HEK293 (cell line): Measurements from ENCODE around the gene SDF2.
A peak's percentile ranks its signal among the peaks of the same experiment; 100 is the strongest.

Experiments used
- MZF1 ChIP-seq: fragments of 450-650 bp; formaldehyde crosslinking; IDR thresholded peaks from 2 replicates; pipeline ENCODE4 v1.5.1; 2017; ENCODE audit warnings: missing biosample characterization, missing genetic modification characterization, borderline replicate concordance
- SCRT2 ChIP-seq: fragments of 450-650 bp; formaldehyde crosslinking; IDR thresholded peaks from 2 replicates; pipeline ENCODE4 v1.5.1; 2016; ENCODE audit warnings: missing biosample characterization, missing genetic modification characterization
- WT1 ChIP-seq: fragments of 450-650 bp; formaldehyde crosslinking; IDR thresholded peaks from 2 replicates; pipeline ENCODE4 v1.5.1; 2016; ENCODE audit warnings: missing biosample characterization, missing genetic modification characterization
- YY2 ChIP-seq: fragments of 450-650 bp; formaldehyde crosslinking; IDR thresholded peaks from 2 replicates; pipeline ENCODE4 v1.5.1; 2016; ENCODE audit warnings: missing biosample characterization, missing genetic modification characterization
- ZBTB8A ChIP-seq: fragments of 450-650 bp; formaldehyde crosslinking; IDR thresholded peaks from 2 replicates; pipeline ENCODE4 v1.5.1; 2016; ENCODE audit warnings: missing biosample characterization, missing genetic modification characterization
- ZNF248 ChIP-seq: fragments of 450-650 bp; formaldehyde crosslinking; IDR thresholded peaks from 2 replicates; pipeline ENCODE4 v1.5.1; 2017; ENCODE audit warnings: missing biosample characterization, missing genetic modification characterization
- ZNF302 ChIP-seq: fragments of 450-650 bp; formaldehyde crosslinking; IDR thresholded peaks from 2 replicates; pipeline ENCODE4 v1.5.1; 2016; ENCODE audit warnings: missing biosample characterization, missing genetic modification characterization, low read depth
- ZNF311 ChIP-seq: fragments of 450-650 bp; formaldehyde crosslinking; IDR thresholded peaks from 2 replicates; pipeline ENCODE4 v1.5.1; 2017; ENCODE audit warnings: missing biosample characterization, missing genetic modification characterization, borderline replicate concordance
- ZNF335 ChIP-seq: fragments of 450-650 bp; formaldehyde crosslinking; conservative IDR thresholded peaks from 2 replicates; pipeline ENCODE4 v1.5.1; 2016; ENCODE audit warnings: missing biosample characterization, missing genetic modification characterization
- ZNF341 ChIP-seq: fragments of 450-650 bp; formaldehyde crosslinking; IDR thresholded peaks from 2 replicates; pipeline ENCODE4; 2016; ENCODE audit warnings: low read depth, missing biosample characterization, missing genetic modification characterization
- ZNF391 ChIP-seq: fragments of 450-650 bp; formaldehyde crosslinking; IDR thresholded peaks from 2 replicates; pipeline ENCODE4 v1.5.1; 2016; ENCODE audit warnings: low read depth, missing biosample characterization, missing genetic modification characterization, borderline replicate concordance
- ZNF394 ChIP-seq: fragments of 450-650 bp; formaldehyde crosslinking; IDR thresholded peaks from 2 replicates; pipeline ENCODE4 v1.5.1; 2016; ENCODE audit warnings: missing biosample characterization, missing genetic modification characterization, mild to moderate bottlenecking, moderate library complexity, borderline replicate concordance
- ZNF404 ChIP-seq: fragments of 450-650 bp; formaldehyde crosslinking; IDR thresholded peaks from 2 replicates; pipeline ENCODE4 v1.5.1; 2017; ENCODE audit warnings: missing biosample characterization, missing genetic modification characterization
- ZNF423 ChIP-seq: fragments of 450-650 bp; formaldehyde crosslinking; IDR thresholded peaks from 2 replicates; pipeline ENCODE4 v1.5.1; 2016; ENCODE audit warnings: missing biosample characterization, missing genetic modification characterization
- ZNF433 ChIP-seq: fragments of 450-650 bp; formaldehyde crosslinking; IDR thresholded peaks from 2 replicates; pipeline ENCODE4 v1.5.1; 2016; ENCODE audit warnings: missing biosample characterization, missing genetic modification characterization, low read depth
- ZNF48 ChIP-seq: fragments of 450-650 bp; formaldehyde crosslinking; IDR thresholded peaks from 2 replicates; pipeline ENCODE4 v1.5.1; 2016; ENCODE audit warnings: missing biosample characterization, missing genetic modification characterization
- ZNF529 ChIP-seq: fragments of 450-650 bp; formaldehyde crosslinking; IDR thresholded peaks from 2 replicates; pipeline ENCODE4 v1.5.1; 2017; ENCODE audit warnings: missing genetic modification characterization, missing biosample characterization; ENCODE audit not compliant: insufficient replicate concordance
- ZNF530 ChIP-seq: fragments of 450-650 bp; formaldehyde crosslinking; IDR thresholded peaks from 2 replicates; pipeline ENCODE4 v1.5.1; 2016; ENCODE audit warnings: low read depth, missing biosample characterization, missing genetic modification characterization
- ZNF624 ChIP-seq: fragments of 450-650 bp; formaldehyde crosslinking; IDR thresholded peaks from 2 replicates; pipeline ENCODE4 v1.5.1; 2017; ENCODE audit warnings: missing biosample characterization, missing genetic modification characterization
- ZNF777 ChIP-seq: fragments of 450-650 bp; formaldehyde crosslinking; IDR thresholded peaks from 2 replicates; pipeline ENCODE4 v1.5.1; 2017; ENCODE audit warnings: missing biosample characterization, missing genetic modification characterization, borderline replicate concordance
- TF ChIP-seq, protein P1 (sequence below): fragments of 450-650 bp; formaldehyde crosslinking; IDR thresholded peaks from 2 replicates; pipeline ENCODE4 v1.5.1; 2016; ENCODE audit warnings: missing biosample characterization, missing genetic modification characterization
- TF ChIP-seq, protein P2 (sequence below): IDR thresholded peaks from 2 replicates; pipeline ENCODE4 v1.6.1; 2011; ENCODE audit warnings: mild to moderate bottlenecking, low read depth, low read length, borderline replicate concordance
- TF ChIP-seq, protein P3 (sequence below): fragments of 450-650 bp; IDR thresholded peaks from 2 replicates; pipeline ENCODE4 v1.5.1; 2018; ENCODE audit warnings: missing biosample characterization, mild to moderate bottlenecking, missing genetic modification characterization
- TF ChIP-seq, protein P4 (sequence below): fragments of 450-650 bp; formaldehyde crosslinking; IDR thresholded peaks from 2 replicates; pipeline ENCODE4 v1.5.0; 2017; ENCODE audit warnings: missing biosample characterization, missing genetic modification characterization, borderline replicate concordance
- TF ChIP-seq, protein P5 (sequence below): fragments of 450-650 bp; formaldehyde crosslinking; IDR thresholded peaks from 2 replicates; pipeline ENCODE4 v1.5.1; 2016; ENCODE audit warnings: missing biosample characterization, missing genetic modification characterization
- TF ChIP-seq, protein P6 (sequence below): fragments of 450-650 bp; formaldehyde crosslinking; IDR thresholded peaks from 2 replicates; pipeline ENCODE4 v1.5.1; 2016; ENCODE audit warnings: missing biosample characterization, missing genetic modification characterization
- TF ChIP-seq, protein P7 (sequence below): fragments of 450-650 bp; formaldehyde crosslinking; IDR thresholded peaks from 2 replicates; pipeline ENCODE4; 2016; ENCODE audit warnings: missing biosample characterization, missing genetic modification characterization

SDF2 gene

DNA sequence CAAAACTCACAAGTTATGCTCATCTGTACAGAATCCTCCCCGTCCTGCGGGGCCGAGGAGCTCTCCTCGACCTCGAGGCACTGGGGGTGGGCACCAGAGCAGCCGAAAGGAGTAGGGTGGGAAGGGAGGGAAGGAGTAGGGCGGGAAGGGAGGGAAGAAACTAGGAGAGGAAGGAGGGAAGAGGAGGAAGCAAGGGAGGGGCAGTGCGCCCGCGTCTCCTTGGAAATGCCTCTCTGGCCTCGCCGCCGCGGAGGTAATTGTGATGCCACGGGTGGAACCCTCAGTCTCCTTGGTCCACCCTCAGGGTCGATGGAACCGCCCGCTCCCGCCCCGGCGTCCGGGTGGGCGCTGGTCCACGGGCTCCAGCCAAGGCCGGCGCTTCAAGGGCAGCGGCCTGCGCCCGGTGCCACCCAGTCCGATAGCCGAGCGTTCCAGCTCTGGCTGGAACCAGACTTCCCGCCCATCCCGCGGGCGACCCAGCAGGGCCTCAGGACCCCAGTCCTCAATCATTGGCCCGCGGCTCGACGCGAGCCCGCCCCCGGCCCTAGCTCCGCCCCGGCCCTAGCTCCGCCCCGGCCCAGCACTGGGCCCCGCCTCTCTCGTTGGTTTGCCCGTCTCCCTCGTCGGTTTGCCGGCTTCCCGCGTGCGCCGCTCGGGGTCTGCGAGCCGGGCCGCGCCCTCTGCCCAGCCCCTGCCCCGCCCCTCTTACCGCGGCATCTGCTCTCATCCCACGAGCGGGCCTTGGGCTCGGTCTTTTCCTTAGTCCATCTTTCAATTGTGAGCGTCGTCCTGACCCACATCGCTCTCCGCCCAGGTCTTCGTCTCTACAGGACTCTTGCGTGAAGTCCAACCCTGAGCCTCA is 49.4 kb upstream of the SDF2 start (continued):
- TF ChIP-seq ZBTB8A, result peak; percentile 98
- TF ChIP-seq WT1 (tag by site-specific recombination), result peak; percentile 88
- TF ChIP-seq, protein P1, sequence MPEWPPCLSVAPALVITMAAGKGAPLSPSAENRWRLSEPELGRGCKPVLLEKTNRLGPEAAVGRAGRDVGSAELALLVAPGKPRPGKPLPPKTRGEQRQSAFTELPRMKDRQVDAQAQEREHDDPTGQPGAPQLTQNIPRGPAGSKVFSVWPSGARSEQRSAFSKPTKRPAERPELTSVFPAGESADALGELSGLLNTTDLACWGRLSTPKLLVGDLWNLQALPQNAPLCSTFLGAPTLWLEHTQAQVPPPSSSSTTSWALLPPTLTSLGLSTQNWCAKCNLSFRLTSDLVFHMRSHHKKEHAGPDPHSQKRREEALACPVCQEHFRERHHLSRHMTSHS, result no peak
- no peak for TF ChIP-seq SCRT2 (tag by site-specific recombination)
- no peak for TF ChIP-seq ZNF48
- TF ChIP-seq MZF1 (tag by site-specific recombination), result peak; percentile 31; the same call in 1 of the 2 replicates
- TF ChIP-seq ZNF302, result no peak
- TF ChIP-seq ZNF433 (tag by site-specific recombination), result no peak
- TF ChIP-seq, protein P2, sequence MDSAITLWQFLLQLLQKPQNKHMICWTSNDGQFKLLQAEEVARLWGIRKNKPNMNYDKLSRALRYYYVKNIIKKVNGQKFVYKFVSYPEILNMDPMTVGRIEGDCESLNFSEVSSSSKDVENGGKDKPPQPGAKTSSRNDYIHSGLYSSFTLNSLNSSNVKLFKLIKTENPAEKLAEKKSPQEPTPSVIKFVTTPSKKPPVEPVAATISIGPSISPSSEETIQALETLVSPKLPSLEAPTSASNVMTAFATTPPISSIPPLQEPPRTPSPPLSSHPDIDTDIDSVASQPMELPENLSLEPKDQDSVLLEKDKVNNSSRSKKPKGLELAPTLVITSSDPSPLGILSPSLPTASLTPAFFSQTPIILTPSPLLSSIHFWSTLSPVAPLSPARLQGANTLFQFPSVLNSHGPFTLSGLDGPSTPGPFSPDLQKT, result no peak
- TF ChIP-seq, protein P3, sequence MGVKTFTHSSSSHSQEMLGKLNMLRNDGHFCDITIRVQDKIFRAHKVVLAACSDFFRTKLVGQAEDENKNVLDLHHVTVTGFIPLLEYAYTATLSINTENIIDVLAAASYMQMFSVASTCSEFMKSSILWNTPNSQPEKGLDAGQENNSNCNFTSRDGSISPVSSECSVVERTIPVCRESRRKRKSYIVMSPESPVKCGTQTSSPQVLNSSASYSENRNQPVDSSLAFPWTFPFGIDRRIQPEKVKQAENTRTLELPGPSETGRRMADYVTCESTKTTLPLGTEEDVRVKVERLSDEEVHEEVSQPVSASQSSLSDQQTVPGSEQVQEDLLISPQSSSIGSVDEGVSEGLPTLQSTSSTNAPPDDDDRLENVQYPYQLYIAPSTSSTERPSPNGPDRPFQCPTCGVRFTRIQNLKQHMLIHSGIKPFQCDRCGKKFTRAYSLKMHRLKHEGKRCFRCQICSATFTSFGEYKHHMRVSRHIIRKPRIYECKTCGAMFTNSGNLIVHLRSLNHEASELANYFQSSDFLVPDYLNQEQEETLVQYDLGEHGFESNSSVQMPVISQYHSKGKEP (tag by site-specific recombination), result 0 out of 2 replicates have a peak, but pooled peaks have one; percentile 41
- TF ChIP-seq ZNF624, result no peak
- TF ChIP-seq, protein P4, sequence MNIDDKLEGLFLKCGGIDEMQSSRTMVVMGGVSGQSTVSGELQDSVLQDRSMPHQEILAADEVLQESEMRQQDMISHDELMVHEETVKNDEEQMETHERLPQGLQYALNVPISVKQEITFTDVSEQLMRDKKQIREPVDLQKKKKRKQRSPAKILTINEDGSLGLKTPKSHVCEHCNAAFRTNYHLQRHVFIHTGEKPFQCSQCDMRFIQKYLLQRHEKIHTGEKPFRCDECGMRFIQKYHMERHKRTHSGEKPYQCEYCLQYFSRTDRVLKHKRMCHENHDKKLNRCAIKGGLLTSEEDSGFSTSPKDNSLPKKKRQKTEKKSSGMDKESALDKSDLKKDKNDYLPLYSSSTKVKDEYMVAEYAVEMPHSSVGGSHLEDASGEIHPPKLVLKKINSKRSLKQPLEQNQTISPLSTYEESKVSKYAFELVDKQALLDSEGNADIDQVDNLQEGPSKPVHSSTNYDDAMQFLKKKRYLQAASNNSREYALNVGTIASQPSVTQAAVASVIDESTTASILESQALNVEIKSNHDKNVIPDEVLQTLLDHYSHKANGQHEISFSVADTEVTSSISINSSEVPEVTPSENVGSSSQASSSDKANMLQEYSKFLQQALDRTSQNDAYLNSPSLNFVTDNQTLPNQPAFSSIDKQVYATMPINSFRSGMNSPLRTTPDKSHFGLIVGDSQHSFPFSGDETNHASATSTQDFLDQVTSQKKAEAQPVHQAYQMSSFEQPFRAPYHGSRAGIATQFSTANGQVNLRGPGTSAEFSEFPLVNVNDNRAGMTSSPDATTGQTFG (tag by site-specific recombination), result no peak
- no peak for TF ChIP-seq ZNF404 (tag by site-specific recombination)
- no peak for TF ChIP-seq ZNF311 (tag by site-specific recombination)
- TF ChIP-seq, protein P5, sequence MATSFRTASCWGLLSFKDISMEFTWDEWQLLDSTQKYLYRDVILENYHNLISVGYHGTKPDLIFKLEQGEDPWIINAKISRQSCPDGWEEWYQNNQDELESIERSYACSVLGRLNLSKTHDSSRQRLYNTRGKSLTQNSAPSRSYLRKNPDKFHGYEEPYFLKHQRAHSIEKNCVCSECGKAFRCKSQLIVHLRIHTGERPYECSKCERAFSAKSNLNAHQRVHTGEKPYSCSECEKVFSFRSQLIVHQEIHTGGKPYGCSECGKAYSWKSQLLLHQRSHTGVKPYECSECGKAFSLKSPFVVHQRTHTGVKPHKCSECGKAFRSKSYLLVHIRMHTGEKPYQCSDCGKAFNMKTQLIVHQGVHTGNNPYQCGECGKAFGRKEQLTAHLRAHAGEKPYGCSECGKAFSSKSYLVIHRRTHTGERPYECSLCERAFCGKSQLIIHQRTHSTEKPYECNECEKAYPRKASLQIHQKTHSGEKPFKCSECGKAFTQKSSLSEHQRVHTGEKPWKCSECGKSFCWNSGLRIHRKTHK (tag by site-specific recombination), result no peak
- no peak for TF ChIP-seq ZNF530
- TF ChIP-seq, protein P6, sequence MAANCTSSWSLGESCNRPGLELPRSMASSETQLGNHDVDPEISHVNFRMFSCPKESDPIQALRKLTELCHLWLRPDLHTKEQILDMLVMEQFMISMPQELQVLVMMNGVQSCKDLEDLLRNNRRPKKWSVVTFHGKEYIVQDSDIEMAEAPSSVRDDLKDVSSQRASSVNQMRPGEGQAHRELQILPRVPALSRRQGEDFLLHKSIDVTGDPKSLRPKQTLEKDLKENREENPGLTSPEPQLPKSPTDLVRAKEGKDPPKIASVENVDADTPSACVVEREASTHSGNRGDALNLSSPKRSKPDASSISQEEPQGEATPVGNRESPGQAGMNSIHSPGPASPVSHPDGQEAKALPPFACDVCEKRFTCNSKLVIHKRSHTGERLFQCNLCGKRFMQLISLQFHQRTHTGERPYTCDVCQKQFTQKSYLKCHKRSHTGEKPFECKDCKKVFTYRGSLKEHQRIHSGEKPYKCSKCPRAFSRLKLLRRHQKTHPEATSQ (tag by site-specific recombination), result 0 out of 2 replicates have a peak, but pooled peaks have one; percentile 35
- TF ChIP-seq ZNF423, result peak; percentile 36; the same call in 1 of the 2 replicates
- TF ChIP-seq ZNF248 (tag by site-specific recombination), result no peak
- TF ChIP-seq ZNF777 (tag by site-specific recombination), result no peak
- TF ChIP-seq YY2 (tag by site-specific recombination), result no peak
- TF ChIP-seq ZNF391 (tag by site-specific recombination), result 0 out of 2 replicates have a peak, but pooled peaks have one; percentile 13
- TF ChIP-seq ZNF335 (tag by site-specific recombination), result peak; percentile 91
- TF ChIP-seq, protein P7, sequence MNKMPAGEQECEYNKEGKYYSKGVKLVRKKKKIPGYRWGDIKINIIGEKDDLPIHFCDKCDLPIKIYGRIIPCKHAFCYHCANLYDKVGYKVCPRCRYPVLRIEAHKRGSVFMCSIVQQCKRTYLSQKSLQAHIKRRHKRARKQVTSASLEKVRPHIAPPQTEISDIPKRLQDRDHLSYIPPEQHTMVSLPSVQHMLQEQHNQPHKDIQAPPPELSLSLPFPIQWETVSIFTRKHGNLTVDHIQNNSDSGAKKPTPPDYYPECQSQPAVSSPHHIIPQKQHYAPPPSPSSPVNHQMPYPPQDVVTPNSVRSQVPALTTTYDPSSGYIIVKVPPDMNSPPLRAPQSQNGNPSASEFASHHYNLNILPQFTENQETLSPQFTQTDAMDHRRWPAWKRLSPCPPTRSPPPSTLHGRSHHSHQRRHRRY, result no peak
- peak; percentile 69 for TF ChIP-seq ZNF341 (tag by site-specific recombination)
- TF ChIP-seq ZNF529 (tag by site-specific recombination), result no peak
- peak; percentile 44; the same call in 1 of the 2 replicates for TF ChIP-seq ZNF394
